Measurements from ENCODE around the gene SLC29A4. TPM values are rescaled to one million over a fixed set of nuclear protein-coding genes. Genes with fewer than 3 reads are reported as not detected.
"Not testable (repeated sequence)": the region's sequence is repeated elsewhere in the genome, so short reads cannot be mapped to it uniquely, and the experiment has no call there.

The SLC29A4 gene
- 17.1 TPM for polyA plus RNA-seq (ENCODE audit: insufficient read length)
- long read RNA-seq, donor 1, full-length matches to known transcripts = 9 of 127 reads
- long read RNA-seq, donor 1, partial matches to known transcripts = 118 of 127 reads
- long read RNA-seq, donor 1, other reads (novel, unspliced or antisense) = 0 of 127 reads
- long read RNA-seq, donor 2, full-length matches to known transcripts = 3 of 3 reads
- long read RNA-seq, donor 2, partial matches to known transcripts = 0 of 3 reads
- long read RNA-seq, donor 2, other reads (novel, unspliced or antisense) = 0 of 3 reads
- long read RNA-seq, donor 3, full-length matches to known transcripts = 2 of 39 reads
- long read RNA-seq, donor 3, partial matches to known transcripts = 27 of 39 reads
- long read RNA-seq, donor 3, other reads (novel, unspliced or antisense) = 10 of 39 reads
- long read RNA-seq, donor 4 = 0 reads
- long read RNA-seq, donor 5, full-length matches to known transcripts = 3 of 3 reads
- long read RNA-seq, donor 5, partial matches to known transcripts = 0 of 3 reads
- long read RNA-seq, donor 5, other reads (novel, unspliced or antisense) = 0 of 3 reads
- long read RNA-seq, donor 6, full-length matches to known transcripts = 5 of 67 reads
- long read RNA-seq, donor 6, partial matches to known transcripts = 62 of 67 reads
- long read RNA-seq, donor 6, other reads (novel, unspliced or antisense) = 0 of 67 reads
- long read RNA-seq, donor 7, full-length matches to known transcripts = 3 of 37 reads
- long read RNA-seq, donor 7, partial matches to known transcripts = 24 of 37 reads
- long read RNA-seq, donor 7, other reads (novel, unspliced or antisense) = 10 of 37 reads
- long read RNA-seq, donor 8, partial matches to known transcripts = 11 of 19 reads
- long read RNA-seq, donor 8, other reads (novel, unspliced or antisense) = 8 of 19 reads

GRCh38 chr7:5282543-5283316 is at the start of gene SLC29A4:
Gene SLC29A4, plus strand, starts transcription at chr7:5282943. Its CDS starts 4,874 bp downstream, at chr7:5287817.
- peak; percentile 33 for DNase-seq

GRCh38 chr7:5234852-5235831 is 47.6 kb upstream of the SLC29A4 start:
- DNase-seq = no peak

- no peak for DNase-seq
These were observed 45.5 kb upstream of the SLC29A4 start for GRCh38 chr7:5237286-5237685.

GRCh38 chr7:5238500-5238899 is 44.2 kb upstream of the SLC29A4 start:
- no peak for DNase-seq

- DNase-seq = no peak
These were observed 39.5 kb upstream of the SLC29A4 start for GRCh38 chr7:5243261-5243660.

GRCh38 chr7:5248201-5248885 is 34.4 kb upstream of the SLC29A4 start:
- no peak for DNase-seq

- not testable (repeated sequence) for DNase-seq
These were observed 32.0 kb upstream of the SLC29A4 start for GRCh38 chr7:5250787-5251186.

- not testable (repeated sequence) for DNase-seq
These were observed 29.2 kb upstream of the SLC29A4 start for GRCh38 chr7:5253529-5253928.

- not testable (repeated sequence) for DNase-seq
These were observed 28.4 kb upstream of the SLC29A4 start for GRCh38 chr7:5254371-5254770.

- DNase-seq = no peak
These were observed 26.9 kb upstream of the SLC29A4 start for GRCh38 chr7:5255832-5256231.

- DNase-seq = not testable (repeated sequence)
These were observed 22.1 kb upstream of the SLC29A4 start for GRCh38 chr7:5260530-5261068.

- DNase-seq = not testable (repeated sequence)
These were observed 19.7 kb upstream of the SLC29A4 start for GRCh38 chr7:5263066-5263465.

- no peak for DNase-seq
These were observed 17.2 kb upstream of the SLC29A4 start for GRCh38 chr7:5265320-5266190.

GRCh38 chr7:5266191-5267028 is 16.3 kb upstream of the SLC29A4 start:
- DNase-seq = no peak

GRCh38 chr7:5267829-5268228 is 14.9 kb upstream of the SLC29A4 start:
- not testable (repeated sequence) for DNase-seq

GRCh38 chr7:5269992-5270657 is 12.6 kb upstream of the SLC29A4 start:
- not testable (repeated sequence) for DNase-seq

- no peak for DNase-seq
These were observed 12.0 kb upstream of the SLC29A4 start for GRCh38 chr7:5270788-5271187.
